Activated CD4-positive, CD25-positive, alpha-beta regulatory T cell (primary cell): ENCODE data around the gene CCDC90B.

Experiments
- DNase-seq, 4 experiments: peaks; one replicate each; lab custom pipeline; 2025; lab: John Stamatoyannopoulos, UW

CCDC90B gene

GRCh38 chr11:83235825-83236224 is 50.3 kb downstream of the CCDC90B start:
- DNase-seq, result no peak

- DNase-seq, result no peak
Observed at GRCh38 chr11:83223457-83223856, 62.7 kb downstream of the CCDC90B start.

- DNase-seq, result no peak
Observed at GRCh38 chr11:83222499-83222898, 63.7 kb downstream of the CCDC90B start.

GRCh38 chr11:83221694-83222093 is 64.5 kb downstream of the CCDC90B start:
- no peak for DNase-seq

- no peak for DNase-seq
Observed at GRCh38 chr11:83220260-83220659, 65.9 kb downstream of the CCDC90B start.

- no peak for DNase-seq
Observed at GRCh38 chr11:83219095-83219494, 67.1 kb downstream of the CCDC90B start.
